Measurements from ENCODE around the gene TCF4.

TCF4 gene

GRCh38 chr18:55420665-55421307 is 167.2 kb downstream of the TCF4 start:
- Histone ChIP-seq H3K27ac (ENCODE audit: low read depth, low read length) (peak overlapping the region; percentile 54), H3K9ac (ENCODE audit: low read length) (peak overlapping the region; percentile 22), H3K4me1 (ENCODE audit: control insufficient read depth, insufficient read depth, low read length) (peaks cover 93% of the 10 kb centered on the region)

GRCh38 chr18:55419947-55420664 is 167.9 kb downstream of the TCF4 start:
- peak overlapping the region; percentile 22 for H3K9ac ChIP-seq (ENCODE audit: low read length)
- no peaks in the 10 kb centered on the region for H3K27me3 ChIP-seq (ENCODE audit: control insufficient read depth, insufficient read depth, low read length)
- H3K4me1 ChIP-seq (ENCODE audit: control insufficient read depth, insufficient read depth, low read length): peaks cover 93% of the 10 kb centered on the region
- peak overlapping the region; percentile 34 for H3K4me3 ChIP-seq (ENCODE audit: low read depth, low read length)
- H3K36me3 ChIP-seq (ENCODE audit: control insufficient read depth, insufficient read depth, low read length): no peaks in the 10 kb centered on the region
- no peaks in the 10 kb centered on the region for H3K9me3 ChIP-seq (ENCODE audit: control insufficient read depth, insufficient read depth, low read depth, low read length)
- peak overlapping the region; percentile 54 for H3K27ac ChIP-seq (ENCODE audit: low read depth, low read length)

More at GRCh38 chr18:55420665-55421307, 167.2 kb downstream of the TCF4 start:
- H3K36me3 ChIP-seq (ENCODE audit: control insufficient read depth, insufficient read depth, low read length): no peaks in the 10 kb centered on the region
- no peaks in the 10 kb centered on the region for H3K9me3 ChIP-seq (ENCODE audit: control insufficient read depth, insufficient read depth, low read depth, low read length)
- H3K4me3 ChIP-seq (ENCODE audit: low read depth, low read length): 0 out of 2 replicates have a peak overlapping the region, but pooled peaks have one; percentile 34
- H3K27me3 ChIP-seq (ENCODE audit: control insufficient read depth, insufficient read depth, low read length): no peaks in the 10 kb centered on the region

- Histone ChIP-seq H3K36me3 (ENCODE audit: control insufficient read depth, insufficient read depth, low read length) (no peaks in the 10 kb centered on the region), H3K27me3 (ENCODE audit: control insufficient read depth, insufficient read depth, low read length) (no peaks in the 10 kb centered on the region), H3K9ac (ENCODE audit: low read length) (no peak overlapping the region), H3K27ac (ENCODE audit: low read depth, low read length) (peak overlapping the region; percentile 54), H3K4me1 (ENCODE audit: control insufficient read depth, insufficient read depth, low read length) (peaks cover 96% of the 10 kb centered on the region), H3K9me3 (ENCODE audit: control insufficient read depth, insufficient read depth, low read depth, low read length) (no peaks in the 10 kb centered on the region), H3K4me3 (ENCODE audit: low read depth, low read length) (peak overlapping the region; percentile 34)
Measured at GRCh38 chr18:55419132-55419946, 168.7 kb downstream of the TCF4 start.

- Histone ChIP-seq H3K27ac (ENCODE audit: low read depth, low read length) (no peak overlapping the region), H3K4me3 (ENCODE audit: low read depth, low read length) (no peak overlapping the region), H3K4me1 (ENCODE audit: control insufficient read depth, insufficient read depth, low read length) (peaks cover 93% of the 10 kb centered on the region), H3K9ac (ENCODE audit: low read length) (no peak overlapping the region), H3K36me3 (ENCODE audit: control insufficient read depth, insufficient read depth, low read length) (no peaks in the 10 kb centered on the region), H3K9me3 (ENCODE audit: control insufficient read depth, insufficient read depth, low read depth, low read length) (no peaks in the 10 kb centered on the region), H3K27me3 (ENCODE audit: control insufficient read depth, insufficient read depth, low read length) (no peaks in the 10 kb centered on the region)
Measured at GRCh38 chr18:55418439-55418838, 169.6 kb downstream of the TCF4 start.

GRCh38 chr18:55416791-55417190 is 171.2 kb downstream of the TCF4 start:
- Histone ChIP-seq H3K9me3 (ENCODE audit: control insufficient read depth, insufficient read depth, low read depth, low read length) (no peaks in the 10 kb centered on the region), H3K4me1 (ENCODE audit: control insufficient read depth, insufficient read depth, low read length) (peaks cover 80% of the 10 kb centered on the region), H3K9ac (ENCODE audit: low read length) (no peak overlapping the region), H3K27ac (ENCODE audit: low read depth, low read length) (no peak overlapping the region), H3K4me3 (ENCODE audit: low read depth, low read length) (no peak overlapping the region), H3K36me3 (ENCODE audit: control insufficient read depth, insufficient read depth, low read length) (no peaks in the 10 kb centered on the region), H3K27me3 (ENCODE audit: control insufficient read depth, insufficient read depth, low read length) (no peaks in the 10 kb centered on the region)

GRCh38 chr18:55415258-55415871 is 172.6 kb downstream of the TCF4 start:
- H3K9ac ChIP-seq (ENCODE audit: low read length): no peak overlapping the region
- no peak overlapping the region for H3K27ac ChIP-seq (ENCODE audit: low read depth, low read length)
- no peaks in the 10 kb centered on the region for H3K27me3 ChIP-seq (ENCODE audit: control insufficient read depth, insufficient read depth, low read length)
- peaks cover 66% of the 10 kb centered on the region for H3K4me1 ChIP-seq (ENCODE audit: control insufficient read depth, insufficient read depth, low read length)
- H3K9me3 ChIP-seq (ENCODE audit: control insufficient read depth, insufficient read depth, low read depth, low read length): no peaks in the 10 kb centered on the region
- H3K36me3 ChIP-seq (ENCODE audit: control insufficient read depth, insufficient read depth, low read length): no peaks in the 10 kb centered on the region
- no peak overlapping the region for H3K4me3 ChIP-seq (ENCODE audit: low read depth, low read length)

- no peak overlapping the region for H3K4me3 ChIP-seq (ENCODE audit: low read depth, low read length)
- H3K4me1 ChIP-seq (ENCODE audit: control insufficient read depth, insufficient read depth, low read length): peaks cover 62% of the 10 kb centered on the region
- no peak overlapping the region for H3K9ac ChIP-seq (ENCODE audit: low read length)
- no peaks in the 10 kb centered on the region for H3K9me3 ChIP-seq (ENCODE audit: control insufficient read depth, insufficient read depth, low read depth, low read length)
- no peak overlapping the region for H3K27ac ChIP-seq (ENCODE audit: low read depth, low read length)
- H3K36me3 ChIP-seq (ENCODE audit: control insufficient read depth, insufficient read depth, low read length): no peaks in the 10 kb centered on the region
- no peaks in the 10 kb centered on the region for H3K27me3 ChIP-seq (ENCODE audit: control insufficient read depth, insufficient read depth, low read length)
Measured at GRCh38 chr18:55414475-55414874, 173.5 kb downstream of the TCF4 start.

- H3K36me3 ChIP-seq (ENCODE audit: control insufficient read depth, insufficient read depth, low read length): no peaks in the 10 kb centered on the region
- peaks cover 58% of the 10 kb centered on the region for H3K4me1 ChIP-seq (ENCODE audit: control insufficient read depth, insufficient read depth, low read length)
- H3K27ac ChIP-seq (ENCODE audit: low read depth, low read length): no peak overlapping the region
- no peaks in the 10 kb centered on the region for H3K27me3 ChIP-seq (ENCODE audit: control insufficient read depth, insufficient read depth, low read length)
- no peaks in the 10 kb centered on the region for H3K9me3 ChIP-seq (ENCODE audit: control insufficient read depth, insufficient read depth, low read depth, low read length)
- H3K4me3 ChIP-seq (ENCODE audit: low read depth, low read length): no peak overlapping the region
- H3K9ac ChIP-seq (ENCODE audit: low read length): no peak overlapping the region
Measured at GRCh38 chr18:55413474-55413873, 174.5 kb downstream of the TCF4 start.

GRCh38 chr18:55407774-55408535 is 180.0 kb downstream of the TCF4 start:
- Histone ChIP-seq H3K27ac (ENCODE audit: low read depth, low read length) (no peak overlapping the region), H3K9ac (ENCODE audit: low read length) (no peak overlapping the region), H3K36me3 (ENCODE audit: control insufficient read depth, insufficient read depth, low read length) (no peaks in the 10 kb centered on the region), H3K4me1 (ENCODE audit: control insufficient read depth, insufficient read depth, low read length) (peaks cover 51% of the 10 kb centered on the region), H3K4me3 (ENCODE audit: low read depth, low read length) (no peak overlapping the region), H3K9me3 (ENCODE audit: control insufficient read depth, insufficient read depth, low read depth, low read length) (no peaks in the 10 kb centered on the region), H3K27me3 (ENCODE audit: control insufficient read depth, insufficient read depth, low read length) (no peaks in the 10 kb centered on the region)

GRCh38 chr18:55407191-55407590 is 180.8 kb downstream of the TCF4 start:
- H3K9me3 ChIP-seq (ENCODE audit: control insufficient read depth, insufficient read depth, low read depth, low read length): no peaks in the 10 kb centered on the region
- no peak overlapping the region for H3K4me3 ChIP-seq (ENCODE audit: low read depth, low read length)
- H3K36me3 ChIP-seq (ENCODE audit: control insufficient read depth, insufficient read depth, low read length): no peaks in the 10 kb centered on the region
- H3K9ac ChIP-seq (ENCODE audit: low read length): no peak overlapping the region
- H3K27ac ChIP-seq (ENCODE audit: low read depth, low read length): no peak overlapping the region
- no peaks in the 10 kb centered on the region for H3K27me3 ChIP-seq (ENCODE audit: control insufficient read depth, insufficient read depth, low read length)
- H3K4me1 ChIP-seq (ENCODE audit: control insufficient read depth, insufficient read depth, low read length): peaks cover 58% of the 10 kb centered on the region

All from HUES6 (cell line).